Liver (tissue), 3 donors: ENCODE measurements around the gene NFYB.

Experiments
- CTCF ChIP-seq: fragments of 150-350 bp; IDR thresholded peaks from 2 replicates; pipeline ENCODE4 v1.5.1; 2017; ENCODE audit warnings: improper control_type of control experiment, low read depth, low read length; ENCODE audit not compliant: missing input control
- GABPA ChIP-seq, 2 donors: IDR thresholded peaks in 1 of 2; conservative IDR thresholded peaks in 1 of 2; 2 replicates each; pipeline ENCODE4 v1.6.1; 2016; ENCODE audit warnings: antibody characterized with exemption in 2 of 2, mild to moderate bottlenecking in 1 of 2, moderate library complexity in 1 of 2
- MAX ChIP-seq: IDR thresholded peaks from 2 replicates; pipeline ENCODE4 v1.6.1; 2016; ENCODE audit warnings: antibody characterized with exemption
- REST ChIP-seq: IDR thresholded peaks from 2 replicates; pipeline ENCODE4 v1.6.1; 2016; ENCODE audit warnings: antibody characterized with exemption, mild to moderate bottlenecking
- TAF1 ChIP-seq: conservative IDR thresholded peaks from 2 replicates; pipeline ENCODE4 v1.6.1; 2016; ENCODE audit warnings: antibody characterized with exemption, mild to moderate bottlenecking
- ZBTB33 ChIP-seq: IDR thresholded peaks from 2 replicates; pipeline ENCODE4 v1.6.1; 2016; ENCODE audit warnings: antibody characterized with exemption
- donor health status: healthy.
- donor health status: healthy.

GRCh38 chr12:104163631-104164030, 25.6 kb upstream of the NFYB start:
- TF ChIP-seq CTCF (no peak), REST (no peak), MAX (no peak), TAF1 (no peak), GABPA (IDR thresholded peaks at IDR 0.05 in 1 of 2, conservative IDR thresholded peaks at IDR 0.05 in 1 of 2) (no peak), ZBTB33 (no peak)
